Esophagus (tissue), 2 donors: ENCODE results near the gene APEX2. TPM values are rescaled to one million over a fixed set of nuclear protein-coding genes. Genes with fewer than 3 reads are reported as not detected.
"Not testable (repeated sequence)": the region's sequence is repeated elsewhere in the genome, so short reads cannot be mapped to it uniquely, and the experiment has no call there.

Source experiments
- H3K27ac ChIP-seq, 2 donors: one replicate each; pipeline ENCODE4 v1.5.1; 2013; ENCODE audit warnings: low read depth in 2 of 2, mild to moderate bottlenecking in 2 of 2, inconsistent platforms in 1 of 2, low read length in 1 of 2, moderate library complexity in 1 of 2
- H3K27me3 ChIP-seq, 2 donors: one replicate each; pipeline ENCODE4 v1.6.1; 2013; ENCODE audit warnings: low read length in 2 of 2, control low read depth in 1 of 2, mild to moderate bottlenecking in 1 of 2; ENCODE audit not compliant: insufficient read depth in 2 of 2, control insufficient read depth in 1 of 2
- H3K36me3 ChIP-seq, 2 donors: one replicate each; pipeline ENCODE4 v1.6.1; 2013; ENCODE audit warnings: low read length in 1 of 2; ENCODE audit not compliant: control insufficient read depth in 2 of 2, insufficient read depth in 2 of 2
- H3K4me1 ChIP-seq, 2 donors: one replicate each; pipeline ENCODE4 v1.6.1; 2013; ENCODE audit warnings: low read length in 1 of 2; ENCODE audit not compliant: control insufficient read depth in 2 of 2, insufficient read depth in 2 of 2
- H3K4me3 ChIP-seq, 2 donors: one replicate each; pipeline ENCODE4 v1.5.1; 2013; ENCODE audit warnings: low read length in 2 of 2, mild to moderate bottlenecking in 2 of 2, low read depth in 1 of 2, moderate library complexity in 1 of 2
- H3K9me3 ChIP-seq, 2 donors: one replicate each; pipeline ENCODE4 v1.6.1; 2013; ENCODE audit warnings: mild to moderate bottlenecking in 2 of 2, low read depth in 1 of 2, low read length in 1 of 2, moderate library complexity in 1 of 2; ENCODE audit not compliant: control insufficient read depth in 2 of 2, insufficient read depth in 1 of 2
- WGBS, 2 donors: extraction: QIAGEN DNeasy Blood & Tissue Kit; methylation state at CpG; one replicate each; pipeline ENCODE4 v1.1.7; 2013; 5-methylcytosine and 5-hydroxymethylcytosine counted together
- polyA plus RNA-seq, 2 donors: library from polyadenylated mRNA; stranded (reverse); fragments of 200-250 nt; gene quantifications; one replicate each; pipeline ENCODE4 v1.2.3, GENCODE V29; 2013
- donor health status: healthy with polysubstance abuse.
- donor health status: Bipolar disorder and iron deficiency.

APEX2 gene
- 10 to 100 TPM in 1 of 2 donors, 1 to 10 TPM in 1; 6.6 to 14.3 TPM for polyA plus RNA-seq

GRCh38 chrX:54999717-55000598 is at the start of gene APEX2:
Gene APEX2, plus strand, starts transcription at chrX:55000363. Its CDS starts 60 bp downstream, at chrX:55000423.
- peak within 1 kb of the TSS; percentile 61 to 83 for H3K4me3 ChIP-seq
- WGBS, 2 donors = 0 to 31% methylated on average over 55 of the region's 55 CpGs
- peak within 1 kb of the TSS; percentile 93 to 96 for H3K27ac ChIP-seq
- no peaks in the 10 kb centered on the region for H3K4me1 ChIP-seq
- no peaks in the 10 kb centered on the region for H3K9me3 ChIP-seq
- H3K27me3 ChIP-seq = no peaks in the 10 kb centered on the region
- H3K36me3 ChIP-seq = peaks cover 0 to 5% of the 10 kb centered on the region in 2 donors

- no peak overlapping the region for H3K27ac ChIP-seq
- H3K9me3 ChIP-seq = no peaks in the 10 kb centered on the region
- H3K36me3 ChIP-seq = no peaks in the 10 kb centered on the region
- no peaks in the 10 kb centered on the region for H3K27me3 ChIP-seq
- 64 to 67% methylated on average over 8 of the region's 8 CpGs for WGBS, 2 donors
- no peaks in the 10 kb centered on the region for H3K4me1 ChIP-seq
- H3K4me3 ChIP-seq = no peak overlapping the region
Observed at GRCh38 chrX:54950730-54951375, 49.3 kb upstream of the APEX2 start.

GRCh38 chrX:54961750-54962149 is 38.4 kb upstream of the APEX2 start:
- 79 to 91% methylated on average over 1 of the region's 1 CpG for WGBS, 2 donors

DNA sequence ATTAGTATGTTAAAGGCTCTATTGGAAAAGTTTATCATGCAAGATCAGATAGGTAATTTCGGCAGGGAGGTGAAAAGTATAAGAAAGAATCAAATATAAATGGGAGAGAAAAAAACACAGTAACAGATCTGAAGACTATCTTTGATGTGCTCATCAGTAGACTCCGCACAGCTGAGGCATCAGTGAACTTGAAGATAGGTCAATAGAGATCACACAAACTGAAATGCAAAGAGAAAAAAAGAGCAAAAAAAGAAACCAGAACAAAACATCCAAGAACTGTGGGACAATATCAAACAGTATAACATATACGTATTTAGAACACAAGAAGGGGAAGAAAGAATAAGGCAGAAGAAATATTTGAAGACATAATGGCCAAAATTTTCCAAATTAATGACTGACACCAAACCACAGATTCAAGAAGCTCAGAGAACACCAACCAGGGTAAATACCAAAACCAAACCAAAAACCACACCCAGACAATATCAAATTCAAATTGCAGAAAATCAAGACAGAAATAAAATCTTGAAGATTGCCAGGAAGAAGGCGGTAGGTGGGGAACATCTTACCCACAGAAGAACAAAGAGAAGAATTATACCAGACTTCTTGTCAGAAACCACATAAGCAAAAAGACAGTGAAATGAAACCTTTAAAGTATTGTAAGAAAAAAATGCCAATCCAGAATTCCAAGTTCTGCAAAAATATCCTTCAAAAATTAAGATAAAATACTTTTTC is 35.2 kb upstream of the APEX2 start:
- H3K36me3 ChIP-seq = no peaks in the 10 kb centered on the region
- no peak overlapping the region for H3K27ac ChIP-seq
- no peak overlapping the region for H3K4me3 ChIP-seq
- H3K9me3 ChIP-seq = no peaks in the 10 kb centered on the region
- peaks cover 0 to 6% of the 10 kb centered on the region in 2 donors for H3K27me3 ChIP-seq
- H3K4me1 ChIP-seq = no peaks in the 10 kb centered on the region
- 61 to 81% methylated on average over 4 of the region's 4 CpGs for WGBS, 2 donors

More at GRCh38 chrX:54961750-54962149, 38.4 kb upstream of the APEX2 start:
- Histone ChIP-seq H3K27ac (no peak overlapping the region), H3K9me3 (no peaks in the 10 kb centered on the region), H3K4me3 (no peak overlapping the region), H3K36me3 (no peaks in the 10 kb centered on the region), H3K4me1 (no peaks in the 10 kb centered on the region), H3K27me3 (peaks cover 0 to 6% of the 10 kb centered on the region in 2 donors)

DNA sequence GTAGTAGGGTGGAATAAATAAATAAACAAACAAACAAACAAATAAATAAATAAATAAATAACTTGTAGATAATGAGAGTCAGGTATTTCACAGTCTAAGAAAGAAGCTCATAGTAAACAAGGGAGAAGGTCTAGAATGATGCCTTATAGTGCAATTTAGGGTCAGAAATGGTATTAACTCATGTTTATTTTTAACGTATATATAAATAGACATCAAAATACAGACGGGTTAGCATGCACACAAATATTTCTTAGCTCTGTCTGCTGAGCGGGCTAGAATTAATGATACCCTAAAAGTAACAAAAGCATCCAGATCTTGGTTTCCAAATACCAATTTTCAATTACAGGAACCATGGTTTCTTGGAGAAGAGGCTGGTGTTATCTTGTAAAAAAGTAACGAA is 22.8 kb upstream of the APEX2 start:
- H3K4me1 ChIP-seq = no peaks in the 10 kb centered on the region
- H3K4me3 ChIP-seq = no peak overlapping the region

DNA sequence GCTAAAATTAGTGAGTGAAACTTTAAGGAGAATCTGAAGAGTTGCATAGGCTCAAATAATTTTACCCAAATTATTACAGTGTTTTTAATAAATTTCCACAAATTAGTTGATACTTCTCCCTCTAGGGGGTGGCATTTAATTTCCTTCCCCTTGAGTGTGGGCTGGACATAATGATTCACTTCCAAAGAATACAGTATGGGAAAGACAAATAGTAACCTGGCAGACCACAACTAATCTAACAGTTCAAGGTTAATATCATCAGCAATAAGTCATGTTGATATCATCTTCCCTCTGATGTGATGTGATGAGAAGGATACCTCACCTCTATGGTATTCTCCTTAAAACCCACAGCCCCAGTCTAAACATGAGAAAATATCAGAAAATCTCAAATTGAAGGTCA is 21.7 kb upstream of the APEX2 start:
- no peaks in the 10 kb centered on the region for H3K36me3 ChIP-seq
- no peaks in the 10 kb centered on the region for H3K9me3 ChIP-seq
- H3K4me3 ChIP-seq = no peak overlapping the region
- H3K27me3 ChIP-seq = no peaks in the 10 kb centered on the region
- no peaks in the 10 kb centered on the region for H3K4me1 ChIP-seq
- H3K27ac ChIP-seq = no peak overlapping the region

More for the DNA sequence above, 22.8 kb upstream of the APEX2 start:
- Histone ChIP-seq H3K36me3 (no peaks in the 10 kb centered on the region), H3K27ac (no peak overlapping the region), H3K27me3 (no peaks in the 10 kb centered on the region), H3K9me3 (no peaks in the 10 kb centered on the region)
- WGBS, 2 donors = 62 to 80% methylated on average over 4 of the region's 4 CpGs

GRCh38 chrX:54979432-54979831 is 20.7 kb upstream of the APEX2 start:
- no peaks in the 10 kb centered on the region for H3K9me3 ChIP-seq
- H3K27me3 ChIP-seq = no peaks in the 10 kb centered on the region
- no peaks in the 10 kb centered on the region for H3K4me1 ChIP-seq
- H3K4me3 ChIP-seq = no peak overlapping the region
- H3K36me3 ChIP-seq = no peaks in the 10 kb centered on the region
- no peak overlapping the region for H3K27ac ChIP-seq

- Histone ChIP-seq H3K36me3 (no peaks in the 10 kb centered on the region), H3K9me3 (no peaks in the 10 kb centered on the region), H3K4me1 (no peaks in the 10 kb centered on the region), H3K27ac (no peak overlapping the region), H3K27me3 (no peaks in the 10 kb centered on the region), H3K4me3 (no peak overlapping the region)
- WGBS, 2 donors = 63 to 79% methylated on average over 6 of the region's 6 CpGs
Observed at GRCh38 chrX:54980334-54980733, 19.8 kb upstream of the APEX2 start.

GRCh38 chrX:54983306-54983705 is 16.9 kb upstream of the APEX2 start:
- H3K36me3 ChIP-seq, H3K9me3 ChIP-seq, H3K4me3 ChIP-seq, H3K27me3 ChIP-seq, H3K27ac ChIP-seq, H3K4me1 ChIP-seq: not testable (repeated sequence)
- WGBS, 2 donors = 91 to 94% methylated on average over 2 of the region's 2 CpGs
